SU-DHL-6 (cell line): ENCODE results near the gene PPARGC1A.

Experiments used
- EZH2phosphoT487 ChIP-seq: fragments of 200-600 bp; sonication (generic), shearing (Covaris generic); conservative IDR thresholded peaks from 2 replicates; pipeline ENCODE4 v1.6.1; 2018; ENCODE audit warnings: mild to moderate bottlenecking, antibody characterized with exemption, low read length, moderate library complexity, mixed read lengths
- TF ChIP-seq, protein P1 (sequence below): fragments of 200-600 bp; sonication (generic); IDR thresholded peaks from one replicate; pipeline ENCODE4 v1.5.1; 2017; ENCODE audit warnings: antibody characterized with exemption, mild to moderate bottlenecking, low read length, moderate library complexity; ENCODE audit not compliant: insufficient read depth, poor library complexity, severe bottlenecking

- TF ChIP-seq, protein P1, sequence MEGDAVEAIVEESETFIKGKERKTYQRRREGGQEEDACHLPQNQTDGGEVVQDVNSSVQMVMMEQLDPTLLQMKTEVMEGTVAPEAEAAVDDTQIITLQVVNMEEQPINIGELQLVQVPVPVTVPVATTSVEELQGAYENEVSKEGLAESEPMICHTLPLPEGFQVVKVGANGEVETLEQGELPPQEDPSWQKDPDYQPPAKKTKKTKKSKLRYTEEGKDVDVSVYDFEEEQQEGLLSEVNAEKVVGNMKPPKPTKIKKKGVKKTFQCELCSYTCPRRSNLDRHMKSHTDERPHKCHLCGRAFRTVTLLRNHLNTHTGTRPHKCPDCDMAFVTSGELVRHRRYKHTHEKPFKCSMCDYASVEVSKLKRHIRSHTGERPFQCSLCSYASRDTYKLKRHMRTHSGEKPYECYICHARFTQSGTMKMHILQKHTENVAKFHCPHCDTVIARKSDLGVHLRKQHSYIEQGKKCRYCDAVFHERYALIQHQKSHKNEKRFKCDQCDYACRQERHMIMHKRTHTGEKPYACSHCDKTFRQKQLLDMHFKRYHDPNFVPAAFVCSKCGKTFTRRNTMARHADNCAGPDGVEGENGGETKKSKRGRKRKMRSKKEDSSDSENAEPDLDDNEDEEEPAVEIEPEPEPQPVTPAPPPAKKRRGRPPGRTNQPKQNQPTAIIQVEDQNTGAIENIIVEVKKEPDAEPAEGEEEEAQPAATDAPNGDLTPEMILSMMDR, result no peak
- no peak for TF ChIP-seq EZH2phosphoT487
Observed at GRCh38 chr4:23866450-23867075, 23.3 kb downstream of the PPARGC1A start.
